Activated naive CD4-positive, alpha-beta T cell treated with anti-CD3 and anti-CD28 coated beads for 36 hours (primary cell): Measurements from ENCODE around the gene NUDT16L1. TPM values are rescaled to one million over a fixed set of nuclear protein-coding genes. Genes with fewer than 3 reads are reported as not detected.
A peak's percentile ranks its signal among the peaks of the same experiment; 100 is the strongest.
"Not testable (repeated sequence)": the region's sequence is repeated elsewhere in the genome, so short reads cannot be mapped to it uniquely, and the experiment has no call there.

ENCODE experiments used
- CTCF ChIA-PET: fragments of 350-600 bp; sonication (Branson Sonifier 250); formaldehyde crosslinking; loops from one replicate; lab custom pipeline; 2021; ENCODE audit warnings: antibody characterized with exemption; lab: Charles Lee
- DNase-seq: peaks from one replicate; pipeline ENCODE4 v3.0.0-alpha.2; 2020
- H3K27ac Mint-ChIP-seq: one replicate; pipeline ENCODE4 v1.8.0; 2021; ENCODE audit warnings: mild to moderate bottlenecking, mixed read lengths
- H3K27me3 Mint-ChIP-seq: one replicate; pipeline ENCODE4 v1.8.0; 2021; ENCODE audit warnings: low read depth, mixed read lengths
- H3K36me3 Mint-ChIP-seq: one replicate; pipeline ENCODE4 v1.8.0; 2021; ENCODE audit warnings: low read depth, mixed read lengths
- H3K4me1 Mint-ChIP-seq: one replicate; pipeline ENCODE4 v1.8.0; 2021; ENCODE audit warnings: low read depth, mixed read lengths
- H3K4me3 Mint-ChIP-seq: one replicate; pipeline ENCODE4 v1.8.0; 2021; ENCODE audit warnings: mild to moderate bottlenecking, moderate library complexity, mixed read lengths
- H3K9me3 Mint-ChIP-seq: one replicate; pipeline ENCODE4 v1.8.0; 2021; ENCODE audit warnings: mixed read lengths
- intact Hi-C: fragments of 100-400 bp; cut with micrococcal nuclease; formaldehyde crosslinking; loops from one replicate; pipeline ENCODE4 v1.15.1; 2023
- total RNA-seq, 2 experiments: library from RNA; stranded (reverse); gene quantifications; one replicate each; pipeline ENCODE4 v1.2.3, GENCODE V29; 2021

The NUDT16L1 gene
- total RNA-seq, 2 experiments from 2014 or later = 20.0 to 20.7 TPM

- intact Hi-C loops = no loop called here
- Mint-ChIP-seq H3K4me3 (no peak overlapping the region), H3K9me3 (no peaks in the 10 kb centered on the region), H3K4me1 (peaks cover 10% of the 10 kb centered on the region), H3K36me3 (peaks cover 6% of the 10 kb centered on the region), H3K27me3 (no peaks in the 10 kb centered on the region), H3K27ac (no peak overlapping the region)
- no peak for DNase-seq
- CTCF ChIA-PET = no interaction called here
These were observed 35.3 kb downstream of the NUDT16L1 start for GRCh38 chr16:4728676-4729075.

- Mint-ChIP-seq H3K36me3 (peaks cover 6% of the 10 kb centered on the region), H3K4me3 (no peak overlapping the region), H3K27me3 (no peaks in the 10 kb centered on the region), H3K27ac (no peak overlapping the region), H3K9me3 (no peaks in the 10 kb centered on the region), H3K4me1 (peaks cover 11% of the 10 kb centered on the region)
- DNase-seq = no peak
- CTCF ChIA-PET = interaction anchor here (0.6 kb wide), 1 partner anchor 10 kb away, joined by 4 read pairs; no protein-coding TSS in a partner anchor
- intact Hi-C loops = no loop called here
These were observed 36.5 kb downstream of the NUDT16L1 start for GRCh38 chr16:4729876-4730275.

- Mint-ChIP-seq H3K27me3 (no peaks in the 10 kb centered on the region), H3K27ac (no peak overlapping the region), H3K9me3 (no peaks in the 10 kb centered on the region), H3K36me3 (peaks cover 6% of the 10 kb centered on the region), H3K4me3 (peak overlapping the region; percentile 87), H3K4me1 (peaks cover 16% of the 10 kb centered on the region)
- intact Hi-C loops = loop anchor here (2.0 kb wide), 1 partner anchor 14 kb away; no protein-coding TSS in a partner anchor
- CTCF ChIA-PET = interaction anchor here (0.5 to 1.1 kb wide), 2 partner anchors 25 to 37 kb away, joined by 3 read pairs; no protein-coding TSS in a partner anchor
- no peak for DNase-seq
These were observed 39.9 kb downstream of the NUDT16L1 start for GRCh38 chr16:4733211-4733742.

- peak; percentile 31 for DNase-seq
- intact Hi-C loops = loop anchor here (1.0 to 2.0 kb wide), 6 partner anchors 13 to 225 kb away; partner anchors contain the start of genes GLYR1, ROGDI, SEC14L5 and UBN1
- H3K9me3 Mint-ChIP-seq = no peaks in the 10 kb centered on the region
- CTCF ChIA-PET = interaction anchor here (0.5 to 1.2 kb wide), 4 partner anchors 25 to 461 kb away, joined by 3 to 4 read pairs (median 3); partner anchors contain the start of genes MGRN1 and TFAP4
- H3K4me3 Mint-ChIP-seq = peak overlapping the region; percentile 87
- no peak overlapping the region for H3K27ac Mint-ChIP-seq
- H3K4me1 Mint-ChIP-seq = peaks cover 16% of the 10 kb centered on the region
- no peaks in the 10 kb centered on the region for H3K27me3 Mint-ChIP-seq
- peaks cover 3% of the 10 kb centered on the region for H3K36me3 Mint-ChIP-seq
These were observed 40.3 kb downstream of the NUDT16L1 start for GRCh38 chr16:4733747-4734062.

- intact Hi-C loops = loop anchor here (1.0 kb wide), 5 partner anchors 33 to 224 kb away; partner anchors contain the start of genes GLYR1, ROGDI, SEC14L5 and UBN1
- Mint-ChIP-seq H3K4me3 (peak within 1 kb of the TSS; percentile 87), H3K36me3 (no peaks in the 10 kb centered on the region), H3K4me1 (peaks cover 16% of the 10 kb centered on the region), H3K9me3 (no peaks in the 10 kb centered on the region), H3K27me3 (no peaks in the 10 kb centered on the region), H3K27ac (peak within 1 kb of the TSS; percentile 46)
- DNase-seq = peak; percentile 75
- CTCF ChIA-PET = interaction anchor here (0.5 to 1.2 kb wide), 6 partner anchors 24 to 461 kb away, joined by 3 to 4 read pairs (median 3); partner anchors contain the start of genes MGRN1 and TFAP4
These were observed 40.8 kb downstream of the NUDT16L1 start, which contains the start of the genes ANKS3 and DNAAF8 for GRCh38 chr16:4734063-4734729. Gene ANKS3, minus strand, starts transcription at chr16:4734271. Its CDS starts 4,122 bp downstream, at chr16:4730149. Gene DNAAF8, plus strand, starts transcription at chr16:4734537. Its CDS starts 1,978 bp downstream, at chr16:4736515.

GRCh38 chr16:4734730-4735535, 41.6 kb downstream of the NUDT16L1 start:
- Mint-ChIP-seq H3K4me3 (peak overlapping the region; percentile 87), H3K36me3 (no peaks in the 10 kb centered on the region), H3K4me1 (peaks cover 16% of the 10 kb centered on the region), H3K27me3 (no peaks in the 10 kb centered on the region), H3K27ac (peak overlapping the region; percentile 46), H3K9me3 (no peaks in the 10 kb centered on the region)
- DNase-seq = peak; percentile 92
- CTCF ChIA-PET = interaction anchor here (1.2 kb wide), 3 partner anchors 32 to 221 kb away, joined by 3 to 4 read pairs (median 4); partner anchors contain the start of gene MGRN1
- intact Hi-C loops = loop anchor here (1.0 kb wide), 5 partner anchors 32 to 223 kb away; partner anchors contain the start of genes GLYR1, ROGDI, SEC14L5 and UBN1

GRCh38 chr16:4736546-4736945, 43.2 kb downstream of the NUDT16L1 start:
- intact Hi-C loops = no loop called here
- H3K27ac Mint-ChIP-seq = no peak overlapping the region
- CTCF ChIA-PET = interaction anchor here (0.5 kb wide), 1 partner anchor 81 kb away, joined by 4 read pairs; no protein-coding TSS in a partner anchor
- no peak for DNase-seq
- H3K9me3 Mint-ChIP-seq = no peaks in the 10 kb centered on the region
- H3K27me3 Mint-ChIP-seq = no peaks in the 10 kb centered on the region
- no peak overlapping the region for H3K4me3 Mint-ChIP-seq
- H3K36me3 Mint-ChIP-seq = no peaks in the 10 kb centered on the region
- peaks cover 16% of the 10 kb centered on the region for H3K4me1 Mint-ChIP-seq

- Mint-ChIP-seq H3K9me3 (no peaks in the 10 kb centered on the region), H3K27ac (no peak overlapping the region), H3K4me1 (peaks cover 15% of the 10 kb centered on the region), H3K27me3 (no peaks in the 10 kb centered on the region), H3K4me3 (no peak overlapping the region), H3K36me3 (no peaks in the 10 kb centered on the region)
- CTCF ChIA-PET = no interaction called here
- intact Hi-C loops = no loop called here
- no peak for DNase-seq
These were observed 44.2 kb downstream of the NUDT16L1 start for GRCh38 chr16:4737545-4737944.

GRCh38 chr16:4738370-4738769, 45.0 kb downstream of the NUDT16L1 start:
- H3K4me1 Mint-ChIP-seq = peaks cover 15% of the 10 kb centered on the region
- H3K9me3 Mint-ChIP-seq, H3K27ac Mint-ChIP-seq, intact Hi-C loops, CTCF ChIA-PET, H3K36me3 Mint-ChIP-seq, DNase-seq, H3K27me3 Mint-ChIP-seq, H3K4me3 Mint-ChIP-seq: not testable (repeated sequence)

- Mint-ChIP-seq H3K4me3 (peak overlapping the region; percentile 58), H3K9me3 (no peaks in the 10 kb centered on the region), H3K27me3 (no peaks in the 10 kb centered on the region), H3K36me3 (no peaks in the 10 kb centered on the region), H3K4me1 (peaks cover 21% of the 10 kb centered on the region), H3K27ac (no peak overlapping the region)
- intact Hi-C loops = no loop called here
- no peak for DNase-seq
- CTCF ChIA-PET = no interaction called here
These were observed 50.0 kb downstream of the NUDT16L1 start for GRCh38 chr16:4743226-4743878.

GRCh38 chr16:4744555-4745273, 51.4 kb downstream of the NUDT16L1 start:
- Mint-ChIP-seq H3K4me3 (no peak overlapping the region), H3K9me3 (no peaks in the 10 kb centered on the region), H3K36me3 (no peaks in the 10 kb centered on the region), H3K4me1 (peaks cover 24% of the 10 kb centered on the region), H3K27me3 (no peaks in the 10 kb centered on the region), H3K27ac (no peak overlapping the region)
- DNase-seq = no peak
- intact Hi-C loops = no loop called here
- CTCF ChIA-PET = interaction anchor here (0.7 to 0.8 kb wide), 2 partner anchors 18 to 147 kb away, joined by 3 to 6 read pairs; no protein-coding TSS in a partner anchor
